Osteoblast (primary cell): ENCODE results near the gene SLC1A2. TPM values are rescaled to one million over a fixed set of nuclear protein-coding genes. Genes with fewer than 3 reads are reported as not detected.

ENCODE experiments used
- DNase-seq: peaks from one replicate; pipeline ENCODE4 v3.0.0; 2011; ENCODE audit warnings: low spot score, mixed read lengths; ENCODE audit not compliant: insufficient read length; ENCODE audit errors: missing footprints
- H2AFZ ChIP-seq: 2 replicates; pipeline ENCODE4 v1.6.0; 2011; ENCODE audit warnings: mild to moderate bottlenecking, low read length
- H3K27ac ChIP-seq: 2 replicates; pipeline ENCODE4 v1.5.1; 2011; ENCODE audit warnings: mild to moderate bottlenecking, low read depth, low read length, moderate library complexity
- H3K27me3 ChIP-seq: 2 replicates; pipeline ENCODE4 v1.6.0; 2012; ENCODE audit warnings: mild to moderate bottlenecking, control low read depth, inconsistent platforms, low read length, moderate library complexity; ENCODE audit not compliant: insufficient read depth
- H3K36me3 ChIP-seq: 2 replicates; pipeline ENCODE4 v1.5.1; 2011; ENCODE audit warnings: mild to moderate bottlenecking, low read length, control low read depth, moderate library complexity; ENCODE audit not compliant: insufficient read depth
- H3K4me1 ChIP-seq: 2 replicates; pipeline ENCODE4 v1.5.1; 2011; ENCODE audit warnings: mild to moderate bottlenecking, low read length, control low read depth, moderate library complexity; ENCODE audit not compliant: insufficient read depth
- H3K4me2 ChIP-seq: 2 replicates; pipeline ENCODE4 v1.6.0; 2011; ENCODE audit warnings: mild to moderate bottlenecking, low read length; ENCODE audit not compliant: insufficient read depth
- H3K4me3 ChIP-seq: fragments of 200-600 bp; sonication (generic); 3 replicates; pipeline ENCODE4 v1.5.1; 2012; ENCODE audit warnings: mild to moderate bottlenecking, low read length, inconsistent platforms; ENCODE audit not compliant: insufficient read depth
- H3K79me2 ChIP-seq: 2 replicates; pipeline ENCODE4 v1.6.0; 2012; ENCODE audit warnings: mild to moderate bottlenecking, low read length, control low read depth, inconsistent platforms; ENCODE audit not compliant: insufficient read depth
- H3K9me3 ChIP-seq: 2 replicates; pipeline ENCODE4 v1.5.1; 2011; ENCODE audit warnings: low read depth, low read length, control low read depth
- H4K20me1 ChIP-seq: 2 replicates; pipeline ENCODE4 v1.6.0; 2012; ENCODE audit warnings: mild to moderate bottlenecking, low read length, control low read depth; ENCODE audit not compliant: insufficient read depth
- CTCF ChIP-seq: IDR thresholded peaks from 2 replicates; pipeline ENCODE4 v1.5.1; 2011; ENCODE audit warnings: mild to moderate bottlenecking, low read depth, low read length, moderate library complexity; ENCODE audit errors: extremely low read depth
- total RNA-seq: library from RNA; depleted of rRNA; stranded (reverse); fragments of >200 nt; gene quantifications from 2 replicates; pipeline ENCODE4 v1.2.3, GENCODE V29; 2012

SLC1A2 gene
- total RNA-seq, 1 donor, result 0.72 TPM

- Histone ChIP-seq H3K4me2 (no peak overlapping the region), H3K4me3 (no peak overlapping the region), H4K20me1 (no peaks in the 10 kb centered on the region), H3K79me2 (no peaks in the 10 kb centered on the region), H3K27ac (no peak overlapping the region), H3K36me3 (no peaks in the 10 kb centered on the region), H3K9me3 (peaks cover 2% of the 10 kb centered on the region), H2AFZ (no peak overlapping the region), H3K27me3 (no peaks in the 10 kb centered on the region), H3K4me1 (peaks cover 7% of the 10 kb centered on the region)
- no peak for DNase-seq
- TF ChIP-seq CTCF, result no peak
These were observed 166.1 kb downstream of the SLC1A2 start for GRCh38 chr11:35253237-35253636.

GRCh38 chr11:35250621-35251020 is 168.7 kb downstream of the SLC1A2 start:
- H2AFZ ChIP-seq, result no peak overlapping the region
- no peak overlapping the region for H3K27ac ChIP-seq
- peaks cover 2% of the 10 kb centered on the region for H3K9me3 ChIP-seq
- no peaks in the 10 kb centered on the region for H4K20me1 ChIP-seq
- TF ChIP-seq CTCF, result no peak
- no peak overlapping the region for H3K4me2 ChIP-seq
- no peaks in the 10 kb centered on the region for H3K79me2 ChIP-seq
- H3K4me3 ChIP-seq, result no peak overlapping the region
- H3K36me3 ChIP-seq, result no peaks in the 10 kb centered on the region
- DNase-seq, result no peak
- peaks cover 7% of the 10 kb centered on the region for H3K4me1 ChIP-seq
- no peaks in the 10 kb centered on the region for H3K27me3 ChIP-seq

GRCh38 chr11:35250192-35250591 is 169.2 kb downstream of the SLC1A2 start:
- Histone ChIP-seq H3K4me3 (no peak overlapping the region), H3K27ac (no peak overlapping the region), H3K4me1 (peaks cover 7% of the 10 kb centered on the region), H3K79me2 (no peaks in the 10 kb centered on the region), H3K36me3 (no peaks in the 10 kb centered on the region), H3K4me2 (no peak overlapping the region), H2AFZ (no peak overlapping the region), H3K27me3 (no peaks in the 10 kb centered on the region), H3K9me3 (peaks cover 2% of the 10 kb centered on the region), H4K20me1 (no peaks in the 10 kb centered on the region)
- no peak for DNase-seq
- TF ChIP-seq CTCF, result no peak

- Histone ChIP-seq H4K20me1 (no peaks in the 10 kb centered on the region), H3K36me3 (no peaks in the 10 kb centered on the region), H3K79me2 (no peaks in the 10 kb centered on the region), H3K4me1 (peaks cover 7% of the 10 kb centered on the region), H3K4me2 (no peak overlapping the region), H2AFZ (no peak overlapping the region), H3K27me3 (no peaks in the 10 kb centered on the region), H3K4me3 (no peak overlapping the region), H3K27ac (no peak overlapping the region), H3K9me3 (peaks cover 2% of the 10 kb centered on the region)
- TF ChIP-seq CTCF, result no peak
- DNase-seq, result no peak
These were observed 170.6 kb downstream of the SLC1A2 start for GRCh38 chr11:35248558-35249323.
